HCT116 (cell line): Measurements from ENCODE around the gene AGPAT3. TPM values are rescaled to one million over a fixed set of nuclear protein-coding genes. Genes with fewer than 3 reads are reported as not detected.
A peak's percentile ranks its signal among the peaks of the same experiment; 100 is the strongest.

Experiments
- ATAC-seq: fragments of 200-7000 bp; cut with Tn5 transposase; 2 replicates; pipeline ENCODE4 v1.9.1; 2020; ENCODE audit warnings: mild to moderate bottlenecking, moderate library complexity
- BruUV-seq: library from RNA; stranded (reverse); fragments of 400-500 nt; replicated peaks from 2 replicates; lab custom pipeline; 2021; lab: Mats Ljungman, UMichigan
- CTCF ChIA-PET: fragments of 300-600 bp; sonication (Branson Sonifier 250); formaldehyde crosslinking; loops from one replicate; lab custom pipeline; 2021; ENCODE audit warnings: antibody characterized with exemption; lab: Charles Lee
- POLR2A ChIA-PET: fragments of 300-600, 350-600 bp; sonication (Branson Sonifier 250); formaldehyde crosslinking; loops from one replicate; lab custom pipeline; 2021; ENCODE audit warnings: antibody characterized with exemption; lab: Charles Lee
- RAD21 ChIA-PET, 2 experiments: fragments of 300-600 bp; sonication (Branson Sonifier 250); formaldehyde crosslinking; loops; one replicate each; lab custom pipeline; 2023; ENCODE audit warnings: low total read pairs in 2 of 2; ENCODE audit not compliant: uncharacterized antibody in 2 of 2, unreplicated experiment in 2 of 2, low non-redundant PET in 1 of 2; lab: Charles Lee
- DNase-seq: peaks from one replicate; pipeline ENCODE4 v3.0.0-alpha.2; 2010; ENCODE audit warnings: low read depth, low spot score
- H2AFZ ChIP-seq: fragments of 200-600 bp; shearing (Covaris generic), sonication (generic); 2 replicates; pipeline ENCODE4 v1.6.1; 2017; ENCODE audit warnings: low read depth, mixed run types, mixed read lengths, antibody characterized with exemption, low read length; ENCODE audit not compliant: poor library complexity, severe bottlenecking
- H3K27ac ChIP-seq: 2 replicates; pipeline ENCODE4 v1.5.1; 2012; ENCODE audit warnings: low read depth, low read length
- H3K27me3 ChIP-seq: fragments of 200-600 bp; sonication (generic); 2 replicates; pipeline ENCODE4 v1.6.1; 2016; ENCODE audit warnings: mixed run types, low read length, mixed read lengths; ENCODE audit not compliant: insufficient read depth
- H3K36me3 ChIP-seq, 2 experiments: fragments of 200-500 bp in 1 of 2; fragments of 200-600 bp in 1 of 2; sonication (Bioruptor generic) in 1 of 2; sonication (generic) in 1 of 2; 2 replicates each; pipeline versions ENCODE4 v1.5.1 to v1.6.1; 2014 to 2016; ENCODE audit warnings: low read length in 2 of 2, inconsistent platforms in 1 of 2, mixed read lengths in 1 of 2, mixed run types in 1 of 2; ENCODE audit not compliant: insufficient read depth in 2 of 2, control insufficient read depth in 1 of 2
- H3K4me1 ChIP-seq, 2 experiments: fragments of 200-600 bp in 1 of 2; sonication (generic) in 1 of 2; 2 replicates each; pipeline versions ENCODE4 v1.5.1 to v1.6.1; 2012 to 2017; ENCODE audit warnings: low read length in 2 of 2, inconsistent platforms in 1 of 2, mild to moderate bottlenecking in 1 of 2, mixed read lengths in 1 of 2, mixed run types in 1 of 2, moderate library complexity in 1 of 2; ENCODE audit not compliant: insufficient read depth in 2 of 2, control insufficient read depth in 1 of 2
- H3K4me2 ChIP-seq: fragments of 200-600 bp; sonication (generic); 2 replicates; pipeline ENCODE4 v1.6.1; 2017; ENCODE audit warnings: mixed run types, low read length, mixed read lengths
- H3K4me3 ChIP-seq, 2 experiments: fragments of 200-600 bp in 1 of 2; sonication (generic) in 1 of 2; replicated peaks in 1 of 2; 2 replicates each; pipeline ENCODE4 v1.5.1; 2011 to 2016; ENCODE audit warnings: low read length in 2 of 2, control low read depth in 1 of 2, low read depth in 1 of 2, mild to moderate bottlenecking in 1 of 2, mixed read lengths in 1 of 2, mixed run types in 1 of 2
- H3K79me2 ChIP-seq: fragments of 200-600 bp; sonication (generic); 2 replicates; pipeline ENCODE4 v1.6.1; 2017; ENCODE audit warnings: mild to moderate bottlenecking, mixed run types, low read length, moderate library complexity, mixed read lengths; ENCODE audit not compliant: insufficient read depth
- H3K9ac ChIP-seq: fragments of 200-600 bp; sonication (generic); 2 replicates; pipeline ENCODE4 v1.6.1; 2016; ENCODE audit warnings: low read length, mixed read lengths
- H3K9me2 ChIP-seq: fragments of 200-600 bp; sonication (generic), shearing (Covaris generic); 2 replicates; pipeline ENCODE4 v1.6.1; 2017; ENCODE audit warnings: mixed run types, mild to moderate bottlenecking, moderate library complexity; ENCODE audit not compliant: insufficient read depth
- H3K9me3 ChIP-seq, 2 experiments: fragments of 200-500 bp in 1 of 2; fragments of 200-600 bp in 1 of 2; sonication (Bioruptor generic) in 1 of 2; sonication (generic) in 1 of 2; 2 replicates each; pipeline ENCODE4 v1.6.1; 2014 to 2017; ENCODE audit warnings: low read length in 2 of 2, mixed read lengths in 2 of 2, inconsistent platforms in 1 of 2, low read depth in 1 of 2, mild to moderate bottlenecking in 1 of 2, mixed run types in 1 of 2, moderate library complexity in 1 of 2; ENCODE audit not compliant: control insufficient read depth in 1 of 2, insufficient read depth in 1 of 2
- H4K20me1 ChIP-seq: fragments of 200-600 bp; sonication (generic), shearing (Covaris generic); 2 replicates; pipeline ENCODE4 v1.6.1; 2017; ENCODE audit warnings: mixed run types, mild to moderate bottlenecking, moderate library complexity; ENCODE audit not compliant: insufficient read depth
- ATF3 ChIP-seq: IDR thresholded peaks from 2 replicates; pipeline ENCODE4 v1.6.1; 2012
- CBX3 ChIP-seq: IDR thresholded peaks from 2 replicates; pipeline ENCODE4 v1.6.1; 2012; ENCODE audit warnings: low read depth
- CEBPB ChIP-seq: IDR thresholded peaks from 2 replicates; pipeline ENCODE4 v1.6.1; 2012; ENCODE audit warnings: low read depth
- CTCF ChIP-seq, 3 experiments: fragments of 200-600 bp in 1 of 3; sonication (generic) in 1 of 3; IDR thresholded peaks in 2 of 3; conservative IDR thresholded peaks in 1 of 3; 2 replicates each; pipeline ENCODE4 v1.5.1; 2012 to 2017; ENCODE audit warnings: low read depth in 2 of 3, low read length in 2 of 3, antibody characterized with exemption in 1 of 3, borderline replicate concordance in 1 of 3, control low read depth in 1 of 3, mild to moderate bottlenecking in 1 of 3, mixed read lengths in 1 of 3, mixed run types in 1 of 3, moderate library complexity in 1 of 3; ENCODE audit not compliant: insufficient read depth in 1 of 3
- EGR1 ChIP-seq: IDR thresholded peaks from 2 replicates; pipeline ENCODE4 v1.6.1; 2012; ENCODE audit warnings: low read depth
- EZH2phosphoT487 ChIP-seq: fragments of 200-600 bp; IDR thresholded peaks from 2 replicates; pipeline ENCODE4 v1.6.1; 2018; ENCODE audit warnings: antibody characterized with exemption, borderline replicate concordance
- FOSL1 ChIP-seq: IDR thresholded peaks from 2 replicates; pipeline ENCODE4 v1.6.1; 2012; ENCODE audit warnings: low read depth
- JUND ChIP-seq: IDR thresholded peaks from 2 replicates; pipeline ENCODE4 v1.6.1; 2012
- MAX ChIP-seq: IDR thresholded peaks from 2 replicates; pipeline ENCODE4 v1.6.1; 2012
- POLR2A ChIP-seq: IDR thresholded peaks from 2 replicates; pipeline ENCODE4 v1.7.0; 2011; ENCODE audit warnings: borderline replicate concordance; ENCODE audit not compliant: insufficient read depth, insufficient read length; ENCODE audit errors: extremely low read depth
- RAD21 ChIP-seq: IDR thresholded peaks from 2 replicates; pipeline ENCODE4 v1.6.1; 2012; ENCODE audit warnings: low read depth, mild to moderate bottlenecking
- SIN3A ChIP-seq: IDR thresholded peaks from 2 replicates; pipeline ENCODE4 v1.6.1; 2012; ENCODE audit warnings: low read depth
- SRF ChIP-seq: IDR thresholded peaks from 2 replicates; pipeline ENCODE4 v1.6.1; 2012; ENCODE audit warnings: low read depth
- TCF7L2 ChIP-seq: IDR thresholded peaks from 2 replicates; pipeline ENCODE4 v1.7.0; 2011; ENCODE audit warnings: borderline replicate concordance, inconsistent platforms; ENCODE audit not compliant: insufficient read depth, insufficient read length; ENCODE audit errors: extremely low read depth
- YY1 ChIP-seq: IDR thresholded peaks from 2 replicates; pipeline ENCODE4 v1.6.1; 2011; ENCODE audit warnings: low read length, low read depth, moderate library complexity, mild to moderate bottlenecking; ENCODE audit not compliant: insufficient replicate concordance; ENCODE audit errors: extremely low read depth
- ZBTB33 ChIP-seq: IDR thresholded peaks from 2 replicates; pipeline ENCODE4 v1.6.1; 2011; ENCODE audit warnings: mild to moderate bottlenecking, low read length, moderate library complexity; ENCODE audit not compliant: insufficient replicate concordance; ENCODE audit errors: extremely low read depth
- ZFX ChIP-seq: fragments of 450-650 bp; IDR thresholded peaks from 2 replicates; pipeline ENCODE4 v1.6.1; 2017
- ZNF274 ChIP-seq: fragments of 200-500 bp; sonication (Bioruptor generic); IDR thresholded peaks from 2 replicates; pipeline ENCODE4 v1.6.1; 2014; ENCODE audit warnings: mild to moderate bottlenecking, low read depth, low read length, inconsistent platforms
- intact Hi-C: fragments of 100-400 bp; cut with micrococcal nuclease; formaldehyde crosslinking; loops from 2 replicates; pipeline ENCODE4 v1.10.0; 2022
- total RNA-seq: library from RNA; stranded (reverse); gene quantifications from one replicate; pipeline ENCODE4 v1.2.1, GENCODE V29; 2021; ENCODE audit not compliant: unreplicated experiment

AGPAT3 gene
- total RNA-seq, 1 experiment from 2014 or later, result 54.1 TPM

- CTCF ChIA-PET, result no interaction called here
- H3K9ac ChIP-seq, result no peak overlapping the region
- ATAC-seq (no peak), DNase-seq (no peak)
- no peaks in the 10 kb centered on the region for H3K27me3 ChIP-seq
- H3K4me2 ChIP-seq, result peak overlapping the region; percentile 86
- BruUV-seq, result no TSS peak
- TF ChIP-seq ZNF274, result no peak
- no peak for TF ChIP-seq MAX
- TF ChIP-seq CEBPB, result no peak
- TF ChIP-seq FOSL1, result no peak
- no peak for TF ChIP-seq EZH2phosphoT487
- no peak for TF ChIP-seq ATF3
- TF ChIP-seq YY1, result no peak
- TF ChIP-seq TCF7L2, result no peak
- TF ChIP-seq POLR2A, result no peak
- TF ChIP-seq JUND, result no peak
- no peak for TF ChIP-seq SRF
- no peak for TF ChIP-seq CTCF (IDR thresholded peaks at IDR 0.05 in 2 of 3, conservative IDR thresholded peaks at IDR 0.05 in 1 of 3; ENCODE audit: borderline replicate concordance in 1 of 3, insufficient read depth in 1 of 3, low read depth in 2 of 3, low read length in 2 of 3)
- TF ChIP-seq ZFX, result no peak
- no peak for TF ChIP-seq CBX3
- no peak for TF ChIP-seq RAD21
- TF ChIP-seq EGR1, result no peak
- no peak for TF ChIP-seq ZBTB33
- TF ChIP-seq SIN3A, result no peak
- peaks cover 45% of the 10 kb centered on the region for H3K79me2 ChIP-seq
- POLR2A ChIA-PET, result no interaction called here
- H3K9me3 ChIP-seq, result no peaks in the 10 kb centered on the region
- H3K4me3 ChIP-seq, result peak overlapping the region in 1 of 2 experiments; percentile 70; a peak in 1 of 4 replicates
- no peaks in the 10 kb centered on the region for H3K9me2 ChIP-seq
- intact Hi-C loops, result no loop called here
- H4K20me1 ChIP-seq, result no peaks in the 10 kb centered on the region
- H3K27ac ChIP-seq, result no peak overlapping the region
- H3K4me1 ChIP-seq, result peaks cover 7 to 49% of the 10 kb centered on the region in 2 experiments
- no peak overlapping the region for H2AFZ ChIP-seq
- peaks cover 0 to 5% of the 10 kb centered on the region in 2 experiments; a peak in 1 of 4 replicates for H3K36me3 ChIP-seq
- RAD21 ChIA-PET, result no interaction called here
Observed at GRCh38 chr21:43866659-43867331, 1.8 kb downstream of the AGPAT3 start.
